IMR-90 (cell line): ENCODE results near the gene DLG5. TPM values are rescaled to one million over a fixed set of nuclear protein-coding genes. Genes with fewer than 3 reads are reported as not detected.

Experiments
- ATAC-seq: fragments of 200-7000 bp; cut with Tn5 transposase; 2 replicates; pipeline ENCODE4 v1.9.1; 2020; ENCODE audit warnings: low read depth, mild to moderate bottlenecking, moderate library complexity
- BruUV-seq: library from RNA; stranded (reverse); fragments of 400-500 nt; replicated peaks from 2 replicates; lab custom pipeline; 2021; lab: Mats Ljungman, UMichigan
- CTCF ChIA-PET: fragments of 300-600 bp; formaldehyde crosslinking; extraction: SDS; loops from one replicate; lab custom pipeline; 2021; ENCODE audit warnings: antibody characterized with exemption; lab: Yijun Ruan, JAX
- POLR2A ChIA-PET: fragments of 300-600 bp; sonication (Branson Sonifier 250); formaldehyde crosslinking; loops from one replicate; lab custom pipeline; 2022; ENCODE audit warnings: antibody characterized with exemption; ENCODE audit not compliant: unreplicated experiment; lab: Charles Lee
- DNase-seq: peaks from one replicate; pipeline ENCODE4 v3.0.0; 2013
- H2AFZ ChIP-seq: replicated peaks from 2 replicates; pipeline ENCODE3; 2013; ENCODE audit warnings: low read length, mild to moderate bottlenecking; ENCODE audit not compliant: poor library complexity
- H2AK5ac ChIP-seq: 2 replicates; pipeline ENCODE4 v1.6.1; 2013; ENCODE audit warnings: low read depth, low read length, inconsistent platforms
- H2AK9ac ChIP-seq: replicated peaks from 2 replicates; pipeline ENCODE3; 2013; ENCODE audit warnings: mild to moderate bottlenecking, low read depth, low read length, moderate library complexity; ENCODE audit not compliant: poor library complexity
- H2BK120ac ChIP-seq: 2 replicates; pipeline ENCODE4 v1.6.1; 2013; ENCODE audit warnings: low read depth, low read length, inconsistent platforms
- H2BK15ac ChIP-seq: 3 replicates; pipeline ENCODE4 v1.6.1; 2013; ENCODE audit warnings: low read depth, low read length, inconsistent platforms
- H2BK20ac ChIP-seq: 2 replicates; pipeline ENCODE4 v1.6.1; 2013; ENCODE audit warnings: low read depth, mild to moderate bottlenecking, inconsistent platforms, low read length, moderate library complexity
- H2BK5ac ChIP-seq: 2 replicates; pipeline ENCODE4 v1.6.1; 2013; ENCODE audit warnings: mild to moderate bottlenecking, low read depth, low read length, inconsistent platforms; ENCODE audit not compliant: poor library complexity, severe bottlenecking
- H3K14ac ChIP-seq: replicated peaks from 2 replicates; pipeline ENCODE4 v1.6.1; 2013; ENCODE audit warnings: low read depth, low read length, inconsistent platforms
- H3K18ac ChIP-seq: 2 replicates; pipeline ENCODE4 v1.6.1; 2013; ENCODE audit warnings: low read depth, low read length, control low read depth
- H3K23ac ChIP-seq: 2 replicates; pipeline ENCODE4 v1.6.1; 2013; ENCODE audit warnings: low read depth, low read length, inconsistent platforms
- H3K27ac ChIP-seq: 2 replicates; pipeline ENCODE4 v1.5.1; 2013; ENCODE audit warnings: mild to moderate bottlenecking, control low read depth, low read length; ENCODE audit not compliant: insufficient read depth
- H3K27me3 ChIP-seq: 2 replicates; pipeline ENCODE4 v1.6.1; 2013; ENCODE audit warnings: low read length; ENCODE audit not compliant: control insufficient read depth, insufficient read depth
- H3K36me3 ChIP-seq: 2 replicates; pipeline ENCODE4 v1.6.1; 2013; ENCODE audit warnings: low read length, mixed read lengths; ENCODE audit not compliant: control insufficient read depth, insufficient read depth
- H3K4ac ChIP-seq: 2 replicates; pipeline ENCODE4 v1.6.1; 2013; ENCODE audit warnings: low read depth, low read length, inconsistent platforms
- H3K4me1 ChIP-seq: 2 replicates; pipeline ENCODE4 v1.6.1; 2013; ENCODE audit warnings: low read length, mixed read lengths; ENCODE audit not compliant: control insufficient read depth, insufficient read depth
- H3K4me2 ChIP-seq: 2 replicates; pipeline ENCODE4 v1.6.1; 2013; ENCODE audit warnings: low read depth, mild to moderate bottlenecking, control low read depth, low read length, moderate library complexity
- H3K4me3 ChIP-seq: 2 replicates; pipeline ENCODE4 v1.5.1; 2013; ENCODE audit warnings: low read depth, mild to moderate bottlenecking, control low read depth, low read length, moderate library complexity; ENCODE audit not compliant: insufficient read depth
- H3K56ac ChIP-seq: 2 replicates; pipeline ENCODE4 v1.6.1; 2013; ENCODE audit warnings: low read length, inconsistent platforms; ENCODE audit not compliant: insufficient read depth; ENCODE audit errors: extremely low read depth
- H3K79me1 ChIP-seq, 2 experiments: 2 replicates each; pipeline ENCODE4 v1.6.1; 2013; ENCODE audit warnings: low read length in 2 of 2, inconsistent platforms in 1 of 2, low read depth in 1 of 2
- H3K9ac ChIP-seq: 2 replicates; pipeline ENCODE4 v1.6.1; 2013; ENCODE audit warnings: low read depth, low read length, control low read depth
- H3K9me1 ChIP-seq: 2 replicates; pipeline ENCODE4 v1.6.1; 2013; ENCODE audit warnings: low read length, inconsistent platforms; ENCODE audit not compliant: insufficient read depth
- H3K9me3 ChIP-seq: 2 replicates; pipeline ENCODE4 v1.6.1; 2013; ENCODE audit warnings: low read length; ENCODE audit not compliant: control insufficient read depth, insufficient read depth
- H4K20me1 ChIP-seq: 2 replicates; pipeline ENCODE4 v1.6.1; 2013; ENCODE audit warnings: low read length, inconsistent platforms; ENCODE audit not compliant: insufficient read depth
- H4K5ac ChIP-seq: 2 replicates; pipeline ENCODE4 v1.6.1; 2013; ENCODE audit warnings: mild to moderate bottlenecking, low read depth, low read length, control low read depth
- H4K8ac ChIP-seq, 2 experiments: 2 replicates each; pipeline ENCODE4 v1.6.1; 2013; ENCODE audit warnings: low read depth in 2 of 2, low read length in 2 of 2, control low read depth in 1 of 2, inconsistent platforms in 1 of 2
- H4K91ac ChIP-seq: 2 replicates; pipeline ENCODE4 v1.6.1; 2013; ENCODE audit warnings: low read depth, low read length, inconsistent platforms; ENCODE audit not compliant: insufficient read depth
- BHLHE40 ChIP-seq: fragments of 150-350 bp; IDR thresholded peaks from 2 replicates; pipeline ENCODE4 v1.6.1; 2016; ENCODE audit warnings: mild to moderate bottlenecking, low read depth, low read length
- MXI1 ChIP-seq: IDR thresholded peaks from 2 replicates; pipeline ENCODE4 v1.6.1; 2012; ENCODE audit warnings: low read depth, mild to moderate bottlenecking, low read length, moderate library complexity, borderline replicate concordance
- POLR2A ChIP-seq: IDR thresholded peaks from 2 replicates; pipeline ENCODE4 v1.6.1; 2012; ENCODE audit warnings: mild to moderate bottlenecking, low read depth, low read length
- WGBS, 2 experiments: methylation state at CpG; one replicate each; pipeline versions ENCODE4 v1.1.5 to v1.1.7; 2013; ENCODE audit warnings: missing lambda C conversion rate in 2 of 2; ENCODE audit not compliant: insufficient read length in 1 of 2; ENCODE audit errors: extremely low coverage in 2 of 2; 5-methylcytosine and 5-hydroxymethylcytosine counted together
- dilution Hi-C: fragments of 300-500 bp; cut with HindIII; formaldehyde crosslinking; loops from one replicate; pipeline ENCODE4 v1.14.3; 2018; ENCODE audit warnings: low sequenced_read_pairs; ENCODE audit not compliant: unreplicated experiment
- in situ Hi-C: fragments of 300-500 bp; cut with MboI; formaldehyde crosslinking; loops from 3 replicates; pipeline ENCODE4 v1.14.3; 2019; ENCODE audit warnings: low sequenced_read_pairs, inconsistent platforms, mixed read lengths
- intact Hi-C: fragments of 100-400 bp; cut with micrococcal nuclease; formaldehyde crosslinking; loops from 2 replicates; pipeline ENCODE4 v1.10.0; 2022
- polyA plus RNA-seq, 3 experiments: library from polyadenylated mRNA; depleted of rRNA; stranded (reverse); fragments of >200 nt; gene quantifications; 2 replicates each; pipeline ENCODE4 v1.2.3, GENCODE V29; 2012; ENCODE audit warnings: low replicate concordance in 1 of 3
- total RNA-seq: library from RNA; depleted of rRNA; stranded (reverse); fragments of >200 nt; gene quantifications from 2 replicates; pipeline ENCODE4 v1.2.3, GENCODE V29; 2012

DLG5 gene
- total and polyA plus RNA-seq, 2 of the 4 experiments (the other 2 are of a cell fraction): 12.7 to 28.7 TPM

DNA sequence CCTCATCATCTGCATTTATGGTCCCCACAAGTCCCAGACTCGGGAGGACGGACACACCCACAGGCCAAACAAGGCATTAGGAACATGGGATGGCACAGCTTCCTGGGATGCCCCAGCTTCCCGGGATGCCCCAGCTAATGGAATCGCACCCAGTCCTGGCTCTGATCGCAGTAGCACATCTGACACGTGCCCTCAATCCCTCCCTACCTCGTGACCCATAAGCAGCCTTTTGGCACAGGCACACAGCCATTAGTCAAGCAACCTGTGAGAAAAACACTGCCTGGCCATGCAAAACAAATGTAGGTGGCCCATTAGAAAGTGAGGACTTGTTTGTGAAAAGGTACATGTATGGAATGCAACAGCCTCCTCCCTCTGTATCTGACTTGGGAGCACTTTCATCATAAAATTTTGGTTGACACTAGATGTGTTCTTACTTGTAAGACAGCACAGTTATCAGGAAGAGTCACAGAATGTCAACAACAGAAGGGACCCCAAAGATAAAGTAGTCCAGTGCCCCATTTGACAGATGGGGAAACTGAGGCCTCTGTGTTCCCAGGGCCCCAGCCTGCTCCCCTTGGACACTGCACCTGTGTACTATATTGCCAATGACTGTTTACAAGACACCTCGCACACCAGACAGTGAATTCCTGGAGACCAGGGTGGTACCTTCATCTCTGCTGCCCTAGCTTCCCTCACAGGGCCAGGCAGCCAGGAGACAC is 34.4 kb downstream of the DLG5 start:
- POLR2A ChIA-PET: no interaction called here
- no peak for ATAC-seq
- no TSS peak for BruUV-seq

More for the DNA sequence above, 34.4 kb downstream of the DLG5 start:
- peaks cover 28 to 89% of the 10 kb centered on the region in 2 experiments for H3K79me1 ChIP-seq
- H2BK5ac ChIP-seq: no peak overlapping the region
- no peak overlapping the region for H3K4me2 ChIP-seq
- peaks cover 12% of the 10 kb centered on the region for H3K4me1 ChIP-seq
- no peak for DNase-seq
- no peak overlapping the region for H2BK20ac ChIP-seq
- no peak overlapping the region for H4K5ac ChIP-seq
- H4K91ac ChIP-seq: no peak overlapping the region
- no peak overlapping the region for H3K14ac ChIP-seq
- no peak overlapping the region for H3K4me3 ChIP-seq
- dilution Hi-C loops (no loop called here), intact Hi-C loops (no loop called here), in situ Hi-C loops (no loop called here)
- WGBS, 2 experiments: 74% methylated on average over 6 of the region's 8 CpGs; no CpG with 5 or more reads in 1 of the 2 experiments
- H2AK9ac ChIP-seq: no peak overlapping the region
- H4K8ac ChIP-seq: no peak overlapping the region
- H2BK120ac ChIP-seq: no peak overlapping the region
- no peaks in the 10 kb centered on the region for H3K9me3 ChIP-seq
- no peak overlapping the region for H3K18ac ChIP-seq
- H3K36me3 ChIP-seq: no peaks in the 10 kb centered on the region
- no peak overlapping the region for H2AK5ac ChIP-seq
- H3K27ac ChIP-seq: no peak overlapping the region
- H2BK15ac ChIP-seq: no peak overlapping the region
- TF ChIP-seq POLR2A (no peak), MXI1 (no peak), BHLHE40 (no peak)
- no peak overlapping the region for H3K9ac ChIP-seq
- H3K27me3 ChIP-seq: no peaks in the 10 kb centered on the region
- no peak overlapping the region for H3K56ac ChIP-seq
- no peak overlapping the region for H3K23ac ChIP-seq
- H3K9me1 ChIP-seq: peaks cover 43% of the 10 kb centered on the region
- H2AFZ ChIP-seq: no peak overlapping the region
- H3K4ac ChIP-seq: no peak overlapping the region
- CTCF ChIA-PET: no interaction called here
- peaks cover 92% of the 10 kb centered on the region for H4K20me1 ChIP-seq
